Mesodermal cell (in vitro differentiated cells): ENCODE results near the gene XIRP2.
"Not testable (repeated sequence)": the region's sequence is repeated elsewhere in the genome, so short reads cannot be mapped to it uniquely, and the experiment has no call there.

Source experiments
- H3K27ac ChIP-seq: 2 replicates; pipeline ENCODE4 v1.7.0; 2013; ENCODE audit warnings: mild to moderate bottlenecking, low read depth, low read length, moderate library complexity; ENCODE audit not compliant: severe bottlenecking
- H3K36me3 ChIP-seq: 2 replicates; pipeline ENCODE4 v1.7.1; 2013; ENCODE audit warnings: mild to moderate bottlenecking, low read length, moderate library complexity; ENCODE audit not compliant: control insufficient read depth, insufficient read depth
- H3K4me1 ChIP-seq: one replicate; pipeline ENCODE4 v1.7.1; 2013; ENCODE audit warnings: mild to moderate bottlenecking, low read length; ENCODE audit not compliant: insufficient read depth, control insufficient read depth, poor library complexity, severe bottlenecking
- H3K4me3 ChIP-seq: 2 replicates; pipeline ENCODE4 v1.7.0; 2013; ENCODE audit warnings: low read length, control low read depth, mild to moderate bottlenecking; ENCODE audit not compliant: insufficient read depth, poor library complexity, severe bottlenecking; ENCODE audit errors: extremely low read depth
- H3K9me3 ChIP-seq: 2 replicates; pipeline ENCODE4 v1.7.1; 2013; ENCODE audit warnings: mild to moderate bottlenecking, low read length, moderate library complexity; ENCODE audit not compliant: control insufficient read depth
- WGBS, 2 experiments: methylation state at CpG; one replicate each; pipeline ENCODE4 v1.1.5; 2013; ENCODE audit warnings: missing lambda C conversion rate in 2 of 2; ENCODE audit not compliant: insufficient coverage in 2 of 2; 5-methylcytosine and 5-hydroxymethylcytosine counted together

Gene XIRP2

GRCh38 chr2:167215595-167215994 is 327.3 kb downstream of the XIRP2 start:
- WGBS, 2 experiments = 76 to 77% methylated on average over 2 of the region's 4 CpGs
- Histone ChIP-seq H3K36me3 (no peaks in the 10 kb centered on the region), H3K4me1 (no peaks in the 10 kb centered on the region)

GRCh38 chr2:167237478-167237877 is 349.2 kb downstream of the XIRP2 start:
- Histone ChIP-seq H3K36me3 (no peaks in the 10 kb centered on the region), H3K4me3 (no peak overlapping the region), H3K4me1 (no peaks in the 10 kb centered on the region), H3K27ac (no peak overlapping the region), H3K9me3 (no peaks in the 10 kb centered on the region)
- WGBS, 2 experiments = 81 to 96% methylated on average over 3 to 4 of the region's 4 CpGs

More at GRCh38 chr2:167215595-167215994, 327.3 kb downstream of the XIRP2 start:
- Histone ChIP-seq H3K27ac (no peak overlapping the region), H3K9me3 (no peaks in the 10 kb centered on the region), H3K4me3 (no peak overlapping the region)

- no CpG with 5 or more reads among the region's 1 CpG for WGBS, 2 experiments
- no peaks in the 10 kb centered on the region for H3K36me3 ChIP-seq
- H3K4me1 ChIP-seq = no peaks in the 10 kb centered on the region
- H3K9me3 ChIP-seq = no peaks in the 10 kb centered on the region
- no peak overlapping the region for H3K4me3 ChIP-seq
- no peak overlapping the region for H3K27ac ChIP-seq
Measured at GRCh38 chr2:167240671-167241070, 352.4 kb downstream of the XIRP2 start.

GRCh38 chr2:167249197-167249596 is 360.9 kb downstream of the XIRP2 start:
- 70 to 100% methylated on average over 1 to 3 of the region's 4 CpGs for WGBS, 2 experiments
- no peak overlapping the region for H3K4me3 ChIP-seq
- H3K4me1 ChIP-seq = no peaks in the 10 kb centered on the region
- no peaks in the 10 kb centered on the region for H3K9me3 ChIP-seq
- no peak overlapping the region for H3K27ac ChIP-seq
- H3K36me3 ChIP-seq = no peaks in the 10 kb centered on the region

GRCh38 chr2:167253025-167253424 is 364.7 kb downstream of the XIRP2 start:
- Histone ChIP-seq H3K4me1 (no peaks in the 10 kb centered on the region), H3K4me3 (no peak overlapping the region), H3K9me3 (no peaks in the 10 kb centered on the region), H3K27ac (no peak overlapping the region), H3K36me3 (no peaks in the 10 kb centered on the region)
- WGBS, 2 experiments = 100% methylated on average over 1 of the region's 2 CpGs; no CpG with 5 or more reads in 1 of the 2 experiments

GRCh38 chr2:167254721-167255120 is 366.4 kb downstream of the XIRP2 start:
- Histone ChIP-seq H3K36me3 (no peaks in the 10 kb centered on the region), H3K27ac (no peak overlapping the region), H3K4me1 (no peaks in the 10 kb centered on the region), H3K9me3 (no peaks in the 10 kb centered on the region), H3K4me3 (no peak overlapping the region)
- WGBS, 2 experiments = 80% methylated on average over 1 of the region's 1 CpG; no CpG with 5 or more reads in 1 of the 2 experiments

GRCh38 chr2:167258712-167259111 is 370.4 kb downstream of the XIRP2 start:
- no peaks in the 10 kb centered on the region for H3K36me3 ChIP-seq
- H3K9me3 ChIP-seq = no peaks in the 10 kb centered on the region
- H3K4me1 ChIP-seq = no peaks in the 10 kb centered on the region
- 77% methylated on average over 2 of the region's 3 CpGs; no CpG with 5 or more reads in 1 of the 2 experiments for WGBS, 2 experiments
- no peak overlapping the region for H3K4me3 ChIP-seq
- H3K27ac ChIP-seq = no peak overlapping the region

GRCh38 chr2:167264380-167264779 is 376.1 kb downstream of the XIRP2 start:
- WGBS, 2 experiments = 67 to 76% methylated on average over 1 of the region's 5 CpGs
- H3K4me3 ChIP-seq = no peak overlapping the region
- H3K36me3 ChIP-seq = no peaks in the 10 kb centered on the region
- no peak overlapping the region for H3K27ac ChIP-seq
- H3K4me1 ChIP-seq = no peaks in the 10 kb centered on the region
- H3K9me3 ChIP-seq = peaks cover 11% of the 10 kb centered on the region

GRCh38 chr2:167265004-167265403 is 376.7 kb downstream of the XIRP2 start:
- no peak overlapping the region for H3K27ac ChIP-seq
- no peaks in the 10 kb centered on the region for H3K4me1 ChIP-seq
- WGBS, 2 experiments = no CpG with 5 or more reads among the region's 2 CpGs
- H3K4me3 ChIP-seq = no peak overlapping the region
- H3K9me3 ChIP-seq = peaks cover 13% of the 10 kb centered on the region
- no peaks in the 10 kb centered on the region for H3K36me3 ChIP-seq

- peaks cover 13% of the 10 kb centered on the region for H3K9me3 ChIP-seq
- no peak overlapping the region for H3K27ac ChIP-seq
- 89 to 93% methylated on average over 3 of the region's 5 CpGs for WGBS, 2 experiments
- H3K4me3 ChIP-seq = no peak overlapping the region
- no peaks in the 10 kb centered on the region for H3K36me3 ChIP-seq
- no peaks in the 10 kb centered on the region for H3K4me1 ChIP-seq
Measured at GRCh38 chr2:167265722-167266121, 377.4 kb downstream of the XIRP2 start.

GRCh38 chr2:167268245-167268644 is 380.0 kb downstream of the XIRP2 start:
- 73 to 86% methylated on average over 1 to 2 of the region's 2 CpGs for WGBS, 2 experiments

More at GRCh38 chr2:167268245-167268644, 380.0 kb downstream of the XIRP2 start:
- H3K27ac ChIP-seq, H3K4me3 ChIP-seq, H3K36me3 ChIP-seq, H3K4me1 ChIP-seq: not testable (repeated sequence)
- peaks cover 13% of the 10 kb centered on the region for H3K9me3 ChIP-seq
